Loucy (cell line): Measurements from ENCODE around the gene MYPN.

Experiments
- CTCF ChIP-seq: fragments of 200-600 bp; sonication (generic); conservative IDR thresholded peaks from 2 replicates; pipeline ENCODE4 v1.5.1; 2014; ENCODE audit warnings: mild to moderate bottlenecking, antibody characterized with exemption, low read length
- EZH2phosphoT487 ChIP-seq: fragments of 200-600 bp; IDR thresholded peaks from 2 replicates; pipeline ENCODE4 v1.6.1; 2018; ENCODE audit warnings: antibody characterized with exemption, mild to moderate bottlenecking, moderate library complexity, borderline replicate concordance

GRCh38 chr10:68135362-68135761, 26.1 kb downstream of the MYPN start:
- TF ChIP-seq CTCF (no peak), EZH2phosphoT487 (no peak)
